DOHH2 (cell line): ENCODE results near the gene LRP4.

Experiments used
- EZH2phosphoT487 ChIP-seq: fragments of 200-600 bp; sonication (generic); IDR thresholded peaks from 2 replicates; pipeline ENCODE4 v1.6.1; 2017; ENCODE audit warnings: borderline replicate concordance, mild to moderate bottlenecking, antibody characterized with exemption, low read length, moderate library complexity, mixed read lengths
- TF ChIP-seq, protein P1 (sequence below): fragments of 200-600 bp; sonication (generic); IDR thresholded peaks from one replicate; pipeline ENCODE4 v1.5.1; 2014; ENCODE audit warnings: antibody characterized with exemption, mild to moderate bottlenecking, low read depth, low read length; ENCODE audit not compliant: poor library complexity, severe bottlenecking

DNA sequence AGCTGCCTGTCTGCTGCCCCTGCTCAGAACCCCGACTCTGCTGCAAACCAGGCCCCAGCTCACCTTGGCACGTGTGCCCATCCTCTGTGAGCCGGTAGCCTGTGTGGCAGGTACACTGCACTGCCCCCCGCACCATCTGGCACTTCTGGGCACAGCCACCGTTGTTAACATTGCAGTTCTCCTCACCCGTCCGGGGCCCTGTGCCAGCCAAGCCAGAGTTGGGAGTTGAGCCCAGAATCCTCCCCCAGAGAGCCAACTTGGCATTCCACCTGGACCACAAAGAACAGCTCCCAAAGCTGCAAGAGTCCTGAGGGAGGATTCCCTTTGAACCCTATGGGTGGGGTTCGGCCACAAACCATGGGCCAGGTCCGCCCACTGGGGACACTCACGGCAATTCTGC is 22.5 kb downstream of the LRP4 start:
- TF ChIP-seq, protein P1, sequence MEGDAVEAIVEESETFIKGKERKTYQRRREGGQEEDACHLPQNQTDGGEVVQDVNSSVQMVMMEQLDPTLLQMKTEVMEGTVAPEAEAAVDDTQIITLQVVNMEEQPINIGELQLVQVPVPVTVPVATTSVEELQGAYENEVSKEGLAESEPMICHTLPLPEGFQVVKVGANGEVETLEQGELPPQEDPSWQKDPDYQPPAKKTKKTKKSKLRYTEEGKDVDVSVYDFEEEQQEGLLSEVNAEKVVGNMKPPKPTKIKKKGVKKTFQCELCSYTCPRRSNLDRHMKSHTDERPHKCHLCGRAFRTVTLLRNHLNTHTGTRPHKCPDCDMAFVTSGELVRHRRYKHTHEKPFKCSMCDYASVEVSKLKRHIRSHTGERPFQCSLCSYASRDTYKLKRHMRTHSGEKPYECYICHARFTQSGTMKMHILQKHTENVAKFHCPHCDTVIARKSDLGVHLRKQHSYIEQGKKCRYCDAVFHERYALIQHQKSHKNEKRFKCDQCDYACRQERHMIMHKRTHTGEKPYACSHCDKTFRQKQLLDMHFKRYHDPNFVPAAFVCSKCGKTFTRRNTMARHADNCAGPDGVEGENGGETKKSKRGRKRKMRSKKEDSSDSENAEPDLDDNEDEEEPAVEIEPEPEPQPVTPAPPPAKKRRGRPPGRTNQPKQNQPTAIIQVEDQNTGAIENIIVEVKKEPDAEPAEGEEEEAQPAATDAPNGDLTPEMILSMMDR, result no peak
- no peak for TF ChIP-seq EZH2phosphoT487
